GM23248 (cell line): ENCODE data around the gene NAV2.

Source experiments
- EZH2 ChIP-seq: fragments of 200-600 bp; sonication (generic); IDR thresholded peaks from 2 replicates; pipeline ENCODE4 v1.6.1; 2018; ENCODE audit warnings: antibody characterized with exemption, mild to moderate bottlenecking; ENCODE audit not compliant: insufficient read depth, poor library complexity, severe bottlenecking
- EZH2phosphoT487 ChIP-seq: fragments of 200-600 bp; sonication (generic); IDR thresholded peaks from 2 replicates; pipeline ENCODE4 v1.6.1; 2018; ENCODE audit warnings: antibody characterized with exemption, moderate library complexity, mild to moderate bottlenecking, low read depth; ENCODE audit not compliant: insufficient read depth

DNA sequence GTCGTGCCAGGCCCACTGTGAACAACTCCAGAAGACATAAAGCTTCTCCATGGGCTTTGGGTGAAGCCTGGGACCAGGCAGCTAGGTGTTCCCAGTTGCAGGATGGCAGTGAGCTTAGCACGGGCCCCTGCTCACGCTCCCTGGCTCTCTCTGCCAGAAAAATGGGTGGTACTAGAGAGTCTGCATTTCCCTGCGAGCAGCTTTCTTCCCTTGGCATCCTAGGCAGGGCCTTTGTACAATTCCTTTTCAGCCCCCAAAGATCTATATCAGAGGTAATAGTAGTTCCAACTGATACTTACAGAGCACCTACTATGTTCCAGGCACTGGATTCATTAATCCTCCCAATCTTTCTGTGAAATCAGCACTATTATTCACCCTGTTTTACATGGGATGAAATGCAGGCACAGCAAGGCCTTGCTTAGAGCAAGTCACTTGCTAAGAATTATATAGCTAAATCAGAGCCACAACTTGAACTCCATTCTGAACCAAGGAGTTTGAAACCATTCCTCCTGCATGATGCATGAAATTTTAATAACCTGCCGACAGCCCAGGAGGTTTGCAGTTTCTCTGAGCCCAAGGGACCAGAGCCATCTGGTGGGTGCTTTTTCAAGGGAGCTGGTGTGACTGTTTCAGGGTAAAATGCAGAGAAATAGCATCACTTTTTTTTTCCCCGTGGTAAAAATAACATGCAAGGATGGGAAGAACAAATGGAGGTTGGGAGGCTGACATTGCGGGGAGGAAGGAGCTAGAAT, 22.7 kb downstream of the NAV2 start:
- no peak for TF ChIP-seq EZH2
- no peak for TF ChIP-seq EZH2phosphoT487
